IMR-90 (cell line): ENCODE results near the gene NAGLU.

ENCODE experiments used
- CEBPB ChIP-seq: IDR thresholded peaks from 2 replicates; pipeline ENCODE4 v1.6.1; 2012; ENCODE audit warnings: low read depth, low read length, improper control_type of control experiment
- CHD1 ChIP-seq: IDR thresholded peaks from 2 replicates; pipeline ENCODE4 v1.6.1; 2012; ENCODE audit warnings: low read depth, low read length, improper control_type of control experiment
- FOS ChIP-seq: fragments of 150-350 bp; IDR thresholded peaks from 2 replicates; pipeline ENCODE4 v1.6.1; 2016; ENCODE audit warnings: low read depth, low read length
- MAFK ChIP-seq: IDR thresholded peaks from 2 replicates; pipeline ENCODE4 v1.6.1; 2012; ENCODE audit warnings: low read depth, low read length, improper control_type of control experiment
- MAZ ChIP-seq: IDR thresholded peaks from 2 replicates; pipeline ENCODE4 v1.6.1; 2012; ENCODE audit warnings: low read depth, mild to moderate bottlenecking, low read length, improper control_type of control experiment, moderate library complexity, borderline replicate concordance
- MXI1 ChIP-seq: IDR thresholded peaks from 2 replicates; pipeline ENCODE4 v1.6.1; 2012; ENCODE audit warnings: low read depth, mild to moderate bottlenecking, low read length, moderate library complexity, borderline replicate concordance
- POLR2A ChIP-seq: IDR thresholded peaks from 2 replicates; pipeline ENCODE4 v1.6.1; 2012; ENCODE audit warnings: mild to moderate bottlenecking, low read depth, low read length
- RAD21 ChIP-seq: IDR thresholded peaks from 2 replicates; pipeline ENCODE4 v1.6.1; 2012; ENCODE audit warnings: low read length, improper control_type of control experiment
- RFX5 ChIP-seq: IDR thresholded peaks from 2 replicates; pipeline ENCODE4 v1.8.0; 2012; ENCODE audit warnings: low read depth, mild to moderate bottlenecking, low read length, moderate library complexity
- SMC3 ChIP-seq: fragments of 150-350 bp; IDR thresholded peaks from 2 replicates; pipeline ENCODE4 v1.6.1; 2016; ENCODE audit warnings: low read depth, mild to moderate bottlenecking, antibody characterized with exemption, low read length, moderate library complexity
- TF ChIP-seq, protein P1 (sequence below): conservative IDR thresholded peaks from 2 replicates; pipeline ENCODE4 v1.5.1; 2012; ENCODE audit warnings: mild to moderate bottlenecking, low read depth, low read length, improper control_type of control experiment
- TF ChIP-seq, protein P2 (sequence below): fragments of 150-350 bp; IDR thresholded peaks from 2 replicates; pipeline ENCODE4 v1.6.1; 2017; ENCODE audit warnings: mild to moderate bottlenecking, antibody characterized with exemption, low read length, low read depth
- TF ChIP-seq, protein P3 (sequence below): fragments of 150-350 bp; IDR thresholded peaks from 2 replicates; pipeline ENCODE4 v1.6.1; 2016; ENCODE audit warnings: low read depth, mild to moderate bottlenecking, low read length, moderate library complexity, borderline replicate concordance

DNA sequence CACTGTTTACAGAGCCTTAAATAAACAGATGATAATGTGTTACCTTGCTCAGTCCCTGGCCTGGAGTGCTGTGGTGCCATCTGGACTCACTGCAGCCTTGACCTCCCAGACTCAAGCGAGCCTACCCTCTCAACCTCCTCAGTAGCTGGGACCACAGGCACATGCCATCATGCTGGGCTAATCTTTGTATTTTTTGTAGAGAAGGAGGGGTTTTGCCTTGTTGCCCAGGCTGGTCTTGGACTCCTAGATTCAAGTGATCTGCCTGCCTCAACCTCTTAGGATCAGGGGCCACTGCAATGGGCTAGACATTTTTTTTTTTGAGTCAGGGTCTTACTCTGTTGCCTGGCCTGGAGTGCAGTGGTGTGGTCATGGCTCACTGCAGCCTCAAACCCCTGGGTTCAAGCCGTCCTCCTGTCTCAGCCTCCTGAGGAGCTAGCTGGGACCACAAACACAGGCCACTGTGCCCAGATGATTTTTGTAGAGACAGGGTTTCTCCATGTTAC is 5.0 kb upstream of the NAGLU start:
- TF ChIP-seq, protein P1, sequence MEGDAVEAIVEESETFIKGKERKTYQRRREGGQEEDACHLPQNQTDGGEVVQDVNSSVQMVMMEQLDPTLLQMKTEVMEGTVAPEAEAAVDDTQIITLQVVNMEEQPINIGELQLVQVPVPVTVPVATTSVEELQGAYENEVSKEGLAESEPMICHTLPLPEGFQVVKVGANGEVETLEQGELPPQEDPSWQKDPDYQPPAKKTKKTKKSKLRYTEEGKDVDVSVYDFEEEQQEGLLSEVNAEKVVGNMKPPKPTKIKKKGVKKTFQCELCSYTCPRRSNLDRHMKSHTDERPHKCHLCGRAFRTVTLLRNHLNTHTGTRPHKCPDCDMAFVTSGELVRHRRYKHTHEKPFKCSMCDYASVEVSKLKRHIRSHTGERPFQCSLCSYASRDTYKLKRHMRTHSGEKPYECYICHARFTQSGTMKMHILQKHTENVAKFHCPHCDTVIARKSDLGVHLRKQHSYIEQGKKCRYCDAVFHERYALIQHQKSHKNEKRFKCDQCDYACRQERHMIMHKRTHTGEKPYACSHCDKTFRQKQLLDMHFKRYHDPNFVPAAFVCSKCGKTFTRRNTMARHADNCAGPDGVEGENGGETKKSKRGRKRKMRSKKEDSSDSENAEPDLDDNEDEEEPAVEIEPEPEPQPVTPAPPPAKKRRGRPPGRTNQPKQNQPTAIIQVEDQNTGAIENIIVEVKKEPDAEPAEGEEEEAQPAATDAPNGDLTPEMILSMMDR: no peak
- TF ChIP-seq POLR2A (no peak), RFX5 (no peak), SMC3 (no peak), MXI1 (no peak), MAFK (no peak), CEBPB (no peak), RAD21 (no peak), CHD1 (no peak), FOS (no peak), MAZ (no peak)
- TF ChIP-seq, protein P2, sequence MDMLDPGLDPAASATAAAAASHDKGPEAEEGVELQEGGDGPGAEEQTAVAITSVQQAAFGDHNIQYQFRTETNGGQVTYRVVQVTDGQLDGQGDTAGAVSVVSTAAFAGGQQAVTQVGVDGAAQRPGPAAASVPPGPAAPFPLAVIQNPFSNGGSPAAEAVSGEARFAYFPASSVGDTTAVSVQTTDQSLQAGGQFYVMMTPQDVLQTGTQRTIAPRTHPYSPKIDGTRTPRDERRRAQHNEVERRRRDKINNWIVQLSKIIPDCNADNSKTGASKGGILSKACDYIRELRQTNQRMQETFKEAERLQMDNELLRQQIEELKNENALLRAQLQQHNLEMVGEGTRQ: no peak
- TF ChIP-seq, protein P3, sequence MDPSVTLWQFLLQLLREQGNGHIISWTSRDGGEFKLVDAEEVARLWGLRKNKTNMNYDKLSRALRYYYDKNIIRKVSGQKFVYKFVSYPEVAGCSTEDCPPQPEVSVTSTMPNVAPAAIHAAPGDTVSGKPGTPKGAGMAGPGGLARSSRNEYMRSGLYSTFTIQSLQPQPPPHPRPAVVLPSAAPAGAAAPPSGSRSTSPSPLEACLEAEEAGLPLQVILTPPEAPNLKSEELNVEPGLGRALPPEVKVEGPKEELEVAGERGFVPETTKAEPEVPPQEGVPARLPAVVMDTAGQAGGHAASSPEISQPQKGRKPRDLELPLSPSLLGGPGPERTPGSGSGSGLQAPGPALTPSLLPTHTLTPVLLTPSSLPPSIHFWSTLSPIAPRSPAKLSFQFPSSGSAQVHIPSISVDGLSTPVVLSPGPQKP: no peak
